Measurements from ENCODE around the gene TTLL9.

Gene TTLL9

DNA sequence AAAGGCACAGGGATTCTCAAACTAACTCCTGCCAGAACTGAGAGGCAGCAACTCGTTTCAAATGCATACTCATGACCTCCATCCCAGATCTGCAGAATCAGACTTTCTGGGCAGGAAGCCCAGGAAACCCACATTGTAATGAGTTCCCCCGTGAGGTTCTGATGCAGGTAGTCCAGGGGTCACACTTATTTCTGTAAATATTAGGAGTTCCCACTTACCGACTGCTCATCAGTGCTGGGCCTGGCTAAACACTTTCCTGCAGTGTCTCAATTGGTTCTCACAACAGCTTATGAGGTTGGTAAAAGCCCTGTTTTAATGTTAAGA, 11.7 kb upstream of the TTLL9 start:
- no peak for DNase-seq

DNA sequence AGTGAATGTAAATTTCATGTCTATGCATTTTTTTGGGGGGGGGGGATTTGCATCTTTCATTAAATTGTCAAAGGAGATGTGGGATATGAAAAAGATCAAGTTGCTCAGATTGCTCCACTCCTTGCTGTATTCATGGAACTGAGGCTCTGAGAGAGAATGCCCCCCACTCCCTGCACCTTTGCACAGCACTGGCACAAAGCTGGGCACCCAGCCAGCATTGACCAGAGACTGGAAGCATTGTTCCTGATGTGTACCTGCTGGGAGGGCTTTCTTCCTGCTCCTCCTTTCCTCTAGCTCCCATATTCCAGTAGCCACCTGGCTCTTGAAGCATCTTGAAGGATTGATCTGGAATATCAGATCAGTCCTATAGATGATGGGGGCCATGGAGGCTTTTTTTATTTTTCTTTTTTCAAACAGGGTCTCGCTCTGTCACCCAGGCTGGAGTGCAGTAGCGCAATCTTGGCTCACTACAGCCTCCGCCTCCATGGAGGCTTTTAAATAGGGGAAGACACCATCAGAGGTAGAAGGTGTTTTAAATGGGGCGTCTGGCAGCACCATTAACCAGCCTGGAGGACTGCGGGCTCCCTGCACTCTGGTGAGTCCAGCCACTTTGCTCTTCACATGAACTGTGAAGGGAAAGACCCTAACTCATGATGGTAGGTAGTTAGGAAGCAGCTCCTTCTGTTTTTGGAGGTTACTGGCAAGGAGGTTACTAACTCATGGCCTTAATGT, 11.0 kb upstream of the TTLL9 start:
- no peak for DNase-seq

DNA sequence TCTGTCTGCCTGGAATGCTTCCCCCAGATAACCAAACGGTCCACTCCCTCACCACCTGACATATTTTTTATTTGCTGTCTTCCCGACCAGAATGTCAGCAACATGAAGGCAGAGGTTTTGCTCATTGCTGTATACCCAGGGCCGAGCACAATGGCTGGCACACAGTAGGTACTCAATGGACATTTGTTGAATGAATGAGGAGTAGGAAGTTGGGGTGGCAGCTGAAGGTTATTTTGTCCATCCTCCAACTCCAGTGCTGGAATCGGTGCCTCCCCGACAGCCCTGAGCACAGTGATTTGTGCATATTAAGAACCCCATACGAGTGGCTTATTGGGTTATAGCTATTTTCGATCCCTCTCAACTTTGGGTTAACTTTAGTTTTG, 10.4 kb upstream of the TTLL9 start:
- no peak for DNase-seq

DNA sequence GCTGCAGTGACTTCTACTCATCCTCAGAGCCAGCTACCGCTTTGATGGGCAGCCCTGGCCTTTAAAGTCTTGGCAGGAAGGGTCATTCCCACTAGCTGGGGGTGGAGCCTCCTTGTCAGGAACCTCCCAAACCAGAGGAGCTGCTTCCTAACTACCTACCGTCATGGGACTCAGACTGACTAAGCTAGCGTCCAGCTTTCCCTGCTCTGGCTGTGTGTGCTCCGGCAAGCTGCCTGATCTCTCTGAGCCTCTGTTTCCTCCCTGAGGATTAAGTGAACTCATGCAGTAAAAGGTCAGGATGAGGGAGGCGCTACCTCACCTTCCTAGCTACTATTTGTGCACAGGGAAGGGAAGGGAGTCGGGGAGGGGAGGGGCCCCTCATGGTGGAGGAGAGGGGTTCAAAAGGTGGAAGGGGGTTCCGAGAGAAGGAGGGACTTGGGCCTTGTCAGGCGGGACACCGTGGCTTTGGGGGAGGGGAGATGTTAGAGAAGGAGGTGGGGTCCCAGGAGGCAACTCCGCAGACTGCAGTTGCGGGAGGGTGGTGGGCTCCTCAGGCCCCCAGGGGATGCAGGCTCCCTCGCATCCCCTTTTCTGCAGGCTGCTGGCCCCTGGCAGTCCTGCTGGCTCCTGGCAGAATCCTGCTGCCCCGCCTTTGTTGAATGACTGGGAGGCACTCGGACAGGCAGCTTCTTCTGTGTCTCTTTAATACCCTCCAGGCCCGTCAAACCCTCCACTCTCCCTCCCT, 9.9 kb upstream of the TTLL9 start:
- peak; percentile 47 for DNase-seq

DNA sequence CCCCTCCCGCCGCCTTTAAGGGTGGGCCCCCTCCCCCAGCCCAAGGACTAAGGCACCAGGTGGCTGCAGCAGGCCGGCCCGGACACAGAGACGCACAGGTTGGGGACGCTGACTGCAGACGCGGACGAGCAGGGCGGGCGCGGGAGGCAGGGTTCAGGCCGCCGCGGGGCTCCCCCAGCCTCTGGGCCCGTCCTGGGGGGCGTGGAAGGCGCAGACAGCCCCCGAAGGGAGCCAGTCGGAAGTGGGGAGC, 9.4 kb upstream of the TTLL9 start:
- DNase-seq: no peak

DNA sequence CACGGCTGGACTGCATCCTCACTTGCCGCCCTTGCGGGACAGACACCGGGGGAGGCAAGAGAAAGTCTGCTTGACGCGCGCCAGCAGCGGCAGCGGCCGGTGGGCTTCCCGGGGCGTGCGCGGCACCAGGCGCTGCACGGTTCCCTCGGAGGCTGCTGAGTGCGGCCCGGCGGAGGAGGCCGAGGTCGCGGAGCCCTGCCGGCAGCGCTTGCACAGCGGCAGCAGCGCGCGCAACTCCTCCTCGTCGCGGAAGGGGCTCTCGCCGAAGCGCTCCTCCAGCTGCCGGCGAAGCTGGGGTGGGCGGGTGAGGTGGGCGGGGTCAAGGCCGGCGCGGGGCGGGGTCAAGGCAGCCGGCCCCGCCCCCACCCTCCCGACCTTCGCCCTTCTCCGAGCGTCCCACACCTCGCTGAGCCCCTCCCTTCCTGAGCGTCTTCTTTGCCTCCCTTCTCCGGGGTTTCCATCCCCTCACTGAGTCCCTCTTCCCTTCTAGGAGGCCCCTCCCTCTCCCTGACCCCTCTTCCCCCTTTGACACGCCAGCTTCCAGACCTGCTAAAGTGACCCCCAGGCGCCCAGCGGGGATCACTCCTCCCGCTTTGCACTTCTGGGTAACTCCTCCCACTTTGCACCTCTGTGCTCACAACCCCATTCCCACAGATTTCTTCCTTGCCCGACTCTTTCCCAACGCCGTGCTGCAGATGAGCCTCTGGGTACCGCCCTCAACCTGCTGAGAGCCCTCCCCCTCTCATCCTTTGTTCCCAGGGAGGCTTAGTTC, 8.9 kb upstream of the TTLL9 start:
- DNase-seq: peak; percentile 44

DNA sequence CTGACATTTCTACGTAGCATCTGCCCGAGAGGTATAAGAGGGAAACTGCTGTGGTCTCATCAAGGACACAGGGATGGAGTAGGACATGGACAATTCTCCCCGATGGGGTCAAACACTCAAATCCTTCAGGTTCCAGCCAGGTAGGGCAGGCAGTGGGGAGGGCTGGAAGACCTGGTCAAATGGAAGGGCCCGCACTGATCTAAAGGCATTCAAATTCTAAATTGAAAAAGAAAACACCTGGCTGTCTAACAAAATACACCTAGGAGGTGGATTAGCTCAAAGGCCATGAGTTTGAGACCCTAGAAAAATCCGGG, 8.3 kb upstream of the TTLL9 start:
- no peak for DNase-seq

DNA sequence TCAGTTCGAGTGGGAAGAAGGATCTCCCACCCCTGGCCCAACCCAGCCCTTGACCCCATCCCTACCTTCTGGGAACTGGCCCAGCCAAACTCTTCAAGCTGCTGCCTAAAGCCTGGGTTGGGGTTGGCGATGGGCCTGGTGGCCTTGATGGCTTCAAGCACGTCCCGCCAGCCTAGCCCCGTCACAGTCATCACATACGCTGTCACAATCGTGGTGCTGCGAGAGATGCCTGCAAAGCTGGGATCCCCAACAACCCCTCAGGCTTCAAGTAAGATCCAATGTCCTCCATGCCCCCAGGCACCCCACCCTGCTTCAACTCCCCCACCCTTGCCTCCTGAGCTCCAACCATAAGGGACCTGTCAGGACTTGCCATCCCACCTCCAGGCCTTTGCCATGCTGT, 7.9 kb upstream of the TTLL9 start:
- no peak for DNase-seq

DNA sequence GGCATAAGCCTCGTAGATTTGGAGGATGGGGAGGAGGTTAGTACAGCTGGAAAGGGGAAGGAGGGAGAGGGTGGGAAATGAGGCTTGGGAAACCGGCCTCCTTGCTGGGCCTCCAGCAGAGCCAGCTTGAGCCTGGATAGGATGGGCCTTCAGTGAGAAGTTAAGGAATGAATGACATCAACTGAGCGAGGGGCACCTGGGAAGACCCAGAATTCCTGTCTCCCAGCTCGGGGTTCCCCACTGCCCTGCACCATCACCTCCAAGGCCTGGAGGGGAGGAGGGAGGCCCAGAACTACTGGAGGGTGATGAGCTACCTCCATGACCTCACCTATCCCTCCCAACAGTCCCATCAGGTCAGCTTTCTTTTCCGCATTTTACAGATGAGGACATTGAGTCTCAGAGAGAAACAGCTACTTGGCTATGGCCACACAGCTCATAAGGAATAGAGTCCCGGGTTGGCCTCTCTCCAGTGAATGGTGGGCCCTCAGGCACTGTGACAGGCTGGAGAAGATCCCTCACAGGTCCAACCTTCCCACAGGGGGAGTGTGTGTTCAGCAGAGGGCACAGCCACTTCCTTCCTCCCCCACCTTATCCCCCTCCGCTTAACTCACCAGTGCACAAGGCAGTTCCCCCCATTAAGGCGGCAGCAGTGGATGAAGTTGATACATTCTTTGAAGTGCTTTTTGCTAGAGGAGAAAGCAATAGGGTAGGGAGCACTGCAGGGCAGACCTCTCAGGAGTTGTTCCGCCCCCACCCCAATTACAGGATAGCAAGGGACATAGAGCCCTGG, 6.9 kb upstream of the TTLL9 start:
- DNase-seq: no peak

DNA sequence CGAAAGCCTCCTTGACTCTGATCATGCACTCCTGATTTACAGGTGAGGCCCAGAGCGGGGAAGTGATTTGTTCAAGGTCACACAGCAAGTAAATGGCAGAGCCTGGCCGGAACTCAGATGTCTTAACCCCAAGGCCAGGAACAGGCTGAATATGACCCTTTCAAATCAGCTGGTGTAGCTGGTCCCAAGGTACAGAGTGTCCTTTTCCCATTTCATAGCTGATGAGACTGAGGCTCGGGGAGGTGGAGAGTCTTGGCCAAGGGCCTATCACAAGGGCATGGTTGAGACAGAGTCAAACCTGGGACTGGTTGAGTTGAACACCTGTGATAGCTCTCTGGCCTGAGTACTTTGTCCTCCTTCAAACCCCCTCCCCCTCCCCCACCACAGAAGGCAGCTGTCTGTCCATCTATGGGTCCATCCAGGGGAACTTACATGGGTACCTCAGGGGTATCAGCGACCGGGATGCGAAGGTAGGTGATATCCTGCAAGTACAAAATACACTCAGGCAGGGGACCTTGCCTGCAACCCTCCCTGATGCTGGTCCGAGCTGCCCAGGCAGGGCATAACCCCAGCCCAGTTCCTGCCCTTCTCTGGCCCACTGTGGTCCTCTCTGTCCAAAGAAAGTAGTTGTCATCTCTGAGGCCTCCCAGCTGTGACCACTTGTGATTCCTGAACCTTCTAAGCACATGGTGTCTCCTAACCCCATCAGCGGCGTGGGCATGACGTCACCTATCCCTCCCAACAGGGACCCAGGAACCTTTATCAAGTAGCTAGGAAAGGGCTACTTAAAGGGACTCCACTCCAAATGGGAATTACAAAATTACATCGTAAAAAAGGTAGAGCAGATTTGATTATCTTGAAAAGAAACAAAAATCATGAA, 5.7 kb upstream of the TTLL9 start:
- DNase-seq: no peak

DNA sequence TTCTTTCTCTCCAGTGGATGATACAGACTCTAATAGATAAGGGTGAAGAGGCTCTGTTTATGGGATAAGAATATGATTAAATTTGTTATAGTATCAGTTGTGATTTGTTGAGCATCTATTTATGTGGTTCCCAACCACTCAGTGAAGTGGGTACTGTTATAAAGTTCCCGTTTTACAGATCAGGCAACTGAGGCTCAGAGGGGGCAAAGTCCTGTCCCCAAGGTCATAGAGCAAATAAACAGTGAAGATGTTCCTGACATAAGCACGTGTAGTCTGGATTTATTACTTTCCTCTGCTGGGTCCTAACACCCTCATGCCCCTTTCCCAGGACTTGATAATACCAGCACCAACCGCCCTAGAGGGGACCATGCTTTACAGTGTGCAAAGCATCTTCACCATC, 4.2 kb upstream of the TTLL9 start:
- no peak for DNase-seq

DNA sequence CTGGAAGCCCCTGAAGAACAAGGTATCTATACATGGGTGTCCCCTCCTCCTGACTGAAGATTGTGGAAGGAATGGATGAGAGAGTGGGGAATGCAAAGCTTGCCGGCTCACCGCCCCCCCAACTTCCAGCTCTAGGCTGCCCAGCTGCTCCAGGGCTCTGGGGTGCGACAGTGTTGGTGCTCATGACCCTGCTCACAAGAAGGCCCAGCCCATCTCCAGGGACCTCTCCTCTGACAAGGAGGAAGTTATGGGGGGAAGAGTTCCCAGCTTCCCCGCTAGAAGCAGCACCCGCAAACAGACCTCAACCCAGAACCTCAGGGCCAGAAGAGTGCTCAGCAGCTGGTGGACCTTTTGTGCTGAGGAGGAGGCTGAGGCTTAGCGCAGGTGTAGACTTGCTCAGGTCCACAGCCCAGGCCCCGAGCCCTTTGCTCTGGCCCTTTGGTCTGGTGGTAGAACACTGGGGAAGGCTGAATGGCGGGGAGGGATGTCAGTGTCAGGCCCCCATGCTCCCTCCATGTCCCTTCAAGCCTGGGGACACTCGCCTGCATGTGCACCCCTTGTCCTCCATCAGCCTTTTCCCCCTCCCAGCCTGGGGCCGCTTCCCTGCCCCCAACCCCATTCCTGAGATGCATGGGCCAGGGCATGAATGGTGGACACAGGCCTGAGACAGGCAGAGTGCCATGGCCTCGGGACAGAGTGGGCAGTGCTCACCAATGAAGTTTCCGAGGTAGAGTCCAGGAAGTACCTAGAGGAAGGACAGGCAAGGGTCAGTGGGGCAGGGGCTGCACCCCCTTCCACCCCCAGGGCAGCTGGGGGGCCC, 1.4 kb upstream of the TTLL9 start:
- no peak for DNase-seq

DNA sequence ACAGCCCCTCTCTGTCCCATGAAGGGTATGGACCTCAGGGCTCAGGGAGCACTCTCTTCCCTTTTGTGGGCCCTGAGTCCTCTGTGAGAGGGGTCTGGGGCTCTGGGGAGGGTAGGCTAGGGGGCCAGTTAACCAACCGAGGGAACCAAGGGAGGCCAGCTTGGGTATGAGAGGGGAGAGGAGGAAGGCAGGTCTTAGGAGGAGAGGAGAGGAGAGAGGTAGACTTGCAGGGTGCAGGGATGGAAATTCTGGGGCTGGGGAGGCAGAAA, 827 bp upstream of the TTLL9 start:
- no peak for DNase-seq

DNA sequence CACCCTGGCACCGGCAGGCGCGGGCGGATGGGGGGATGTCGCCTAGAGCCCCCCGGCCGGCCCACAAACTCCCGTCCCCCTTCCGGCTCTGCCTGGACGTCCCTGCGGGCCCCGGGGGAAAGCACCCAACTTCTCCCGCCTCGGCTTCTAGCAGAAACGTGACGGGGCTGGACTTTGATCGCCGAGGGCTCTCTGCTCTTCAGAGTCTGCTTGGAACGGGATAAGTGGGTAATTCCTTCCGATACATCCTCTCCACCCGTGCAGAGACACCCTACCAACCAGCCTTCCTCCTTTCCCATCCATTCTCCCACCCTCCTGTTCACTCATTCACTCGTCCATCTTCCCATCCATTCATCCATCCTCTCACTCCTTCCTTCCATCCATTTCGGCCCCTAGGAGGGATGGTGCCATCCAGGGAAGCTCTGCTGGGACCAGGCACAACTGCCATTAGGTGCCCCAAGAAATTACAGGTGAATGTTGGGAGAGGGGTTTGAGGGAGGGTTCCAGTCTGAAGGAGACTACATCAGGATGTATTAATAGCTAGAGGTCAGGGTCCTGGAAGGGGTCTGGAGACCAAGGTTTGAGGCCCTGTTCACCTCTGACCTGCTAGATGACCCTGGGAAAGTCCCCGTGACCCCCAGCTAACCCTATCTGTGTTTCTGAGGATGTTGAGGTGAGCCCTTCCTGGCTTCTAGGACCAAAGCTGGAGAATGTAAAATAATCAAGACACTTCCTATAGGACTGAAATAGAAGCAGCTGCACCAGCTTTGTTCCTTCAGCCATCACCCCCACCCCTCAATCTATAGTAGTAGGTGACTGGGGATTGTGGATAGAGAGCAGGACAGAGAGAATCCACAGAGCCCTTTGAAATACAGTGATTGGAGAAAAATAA, 538 bp downstream of the TTLL9 start:
- DNase-seq: no peak

DNA sequence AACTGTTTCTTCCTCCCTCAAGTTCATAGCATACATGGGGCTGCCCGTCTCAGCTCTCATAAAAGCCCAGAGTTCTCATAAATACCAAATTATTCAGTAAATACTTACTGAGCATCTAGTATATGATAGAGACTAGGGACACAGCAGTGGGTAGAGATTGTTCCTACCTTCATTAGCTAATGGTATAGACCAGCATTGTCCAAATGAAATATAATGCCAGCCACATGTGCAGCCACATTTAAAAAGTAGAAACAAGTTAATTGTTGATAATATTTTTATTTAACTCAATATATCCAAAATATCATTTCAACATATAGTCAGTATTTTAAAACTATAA, 1.2 kb downstream of the TTLL9 start:
- no peak for DNase-seq

DNA sequence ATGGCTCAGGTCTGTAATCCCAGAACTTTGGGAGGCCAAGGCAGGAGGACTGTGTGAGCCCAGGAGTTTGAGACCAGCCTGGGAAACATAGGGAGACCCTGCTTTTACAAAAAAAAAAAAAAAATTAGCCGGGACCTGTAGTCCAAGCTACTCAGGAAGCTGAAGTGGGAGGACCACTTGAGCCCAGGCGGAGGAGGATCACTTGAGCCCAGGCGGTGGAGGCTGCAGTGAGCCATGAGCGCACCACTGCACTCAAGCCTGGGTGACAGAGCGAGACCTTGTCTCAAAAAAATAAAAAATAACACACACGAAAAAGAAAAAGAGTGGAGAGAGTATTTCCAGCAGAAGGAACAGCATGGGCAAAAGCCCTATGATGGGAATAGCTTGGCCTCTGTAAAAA, 2.0 kb downstream of the TTLL9 start:
- DNase-seq: no peak

DNA sequence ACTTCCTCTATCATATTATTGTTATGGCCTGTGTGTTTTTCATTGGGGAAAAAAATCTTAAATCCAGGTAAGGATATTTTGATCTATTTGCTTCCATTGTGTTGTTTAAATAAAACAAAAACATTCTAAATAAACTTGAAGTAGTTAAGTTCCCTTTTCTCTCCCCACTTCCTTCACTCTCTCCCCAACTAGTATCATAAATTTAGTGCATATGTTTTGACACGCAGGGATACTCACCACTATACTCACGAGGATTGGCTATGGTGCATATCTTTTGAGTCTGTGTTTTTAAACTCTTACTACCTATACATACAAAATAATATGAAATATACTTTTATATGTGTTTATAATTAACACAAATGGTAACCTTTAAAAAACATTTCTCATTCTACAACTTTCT, 5.2 kb downstream of the TTLL9 start:
- no peak for DNase-seq

DNA sequence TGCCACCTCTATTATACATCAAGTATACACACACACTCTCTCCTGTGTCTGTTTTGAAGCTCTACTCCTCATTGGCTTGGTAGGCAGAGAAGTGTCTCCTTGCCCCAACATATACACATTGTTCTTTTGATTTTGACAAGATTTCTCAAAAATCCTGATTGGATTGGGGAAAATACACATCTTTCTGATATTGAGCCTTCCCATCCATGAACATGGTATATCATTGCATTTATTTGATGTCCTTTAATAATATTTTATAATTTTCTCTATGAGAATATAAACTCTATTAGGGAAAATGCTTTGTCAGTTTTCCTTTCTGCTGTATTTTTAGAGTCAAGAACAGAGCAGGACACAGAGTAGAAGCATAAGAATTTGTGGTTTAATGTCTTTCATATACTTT, 7.2 kb downstream of the TTLL9 start:
- no peak for DNase-seq

DNA sequence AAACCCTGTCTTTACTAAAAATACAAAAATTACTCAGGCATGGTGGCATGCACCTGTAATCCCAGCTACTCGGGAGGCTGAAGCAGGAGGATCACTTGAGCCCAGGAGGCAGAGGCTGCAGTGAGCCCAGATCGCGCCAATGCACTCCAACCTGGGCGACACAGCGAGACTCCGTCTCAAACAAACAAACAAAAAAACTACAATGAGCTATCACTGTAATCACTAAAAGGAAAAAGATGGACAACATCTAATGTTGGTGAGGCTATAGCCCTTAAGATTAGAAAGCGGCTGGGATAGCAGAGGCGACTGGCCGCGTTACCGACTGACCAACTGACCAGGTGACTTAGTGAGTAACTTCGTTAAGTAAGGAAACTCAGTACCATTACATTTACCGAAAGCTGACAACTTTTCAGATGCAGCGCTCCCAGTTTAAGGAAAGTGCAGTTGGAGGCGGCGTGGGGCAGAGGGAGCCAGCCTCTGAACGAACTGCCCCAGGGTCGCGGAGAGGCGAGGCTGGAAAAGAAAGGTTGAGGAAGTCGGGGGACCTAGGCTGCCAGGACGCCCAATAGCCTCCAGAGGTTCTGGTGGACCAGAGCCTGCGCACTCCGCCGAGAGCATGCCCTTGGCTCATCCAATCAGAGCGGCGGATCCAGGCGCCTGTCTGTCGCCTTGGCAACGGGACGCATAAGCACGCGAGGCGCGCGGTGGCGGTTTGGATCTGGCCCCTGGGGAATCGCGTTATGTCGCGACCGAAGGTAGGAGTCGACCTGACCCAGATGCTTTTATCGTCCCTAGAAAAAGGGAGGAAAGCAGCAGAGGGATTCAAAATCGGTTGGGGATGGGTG, 8.9 kb downstream of the TTLL9 start:
- DNase-seq: peak; percentile 95

DNA sequence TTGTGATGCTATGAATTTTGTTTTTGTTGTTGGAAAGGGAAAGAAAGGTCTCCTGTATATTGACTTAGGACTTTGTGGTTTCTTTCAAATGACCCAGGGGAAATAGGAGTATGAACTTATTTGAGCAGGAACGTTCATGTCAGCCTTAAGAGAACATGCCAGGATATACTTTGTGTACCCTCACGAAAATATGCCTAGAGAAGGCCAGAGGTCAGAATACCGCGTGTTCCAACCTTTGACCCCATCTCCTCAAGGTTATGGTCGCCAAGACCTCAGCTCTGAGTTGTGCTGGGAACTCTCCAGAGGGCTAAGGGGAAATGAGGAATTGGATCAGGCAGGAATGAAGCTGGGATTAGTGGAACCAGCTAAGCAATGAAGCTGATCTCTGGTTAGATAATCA, 11.5 kb downstream of the TTLL9 start:
- DNase-seq: no peak
